Calu3 (cell line): ENCODE data around the gene EP300. TPM values are rescaled to one million over a fixed set of nuclear protein-coding genes. Genes with fewer than 3 reads are reported as not detected.

Experiments used
- BruUV-seq: library from RNA; stranded (reverse); fragments of 400-500 nt; replicated peaks from 2 replicates; lab custom pipeline; 2021; lab: Mats Ljungman, UMichigan
- CTCF ChIA-PET: fragments of 300-600 bp; sonication (Branson Sonifier 250); formaldehyde crosslinking; loops from one replicate; lab custom pipeline; 2022; ENCODE audit warnings: antibody characterized with exemption; lab: Charles Lee
- DNase-seq: peaks from one replicate; pipeline ENCODE4 v3.0.0; 2022
- H3K27ac Mint-ChIP-seq: one replicate; pipeline ENCODE4 v1.8.0; 2022; ENCODE audit warnings: mixed read lengths; ENCODE audit not compliant: unreplicated experiment
- H3K27me3 Mint-ChIP-seq: one replicate; pipeline ENCODE4 v1.8.0; 2022; ENCODE audit warnings: mixed read lengths; ENCODE audit not compliant: unreplicated experiment
- H3K36me3 Mint-ChIP-seq: one replicate; pipeline ENCODE4 v1.8.0; 2022; ENCODE audit warnings: mild to moderate bottlenecking, moderate library complexity, mixed read lengths; ENCODE audit not compliant: insufficient read depth, unreplicated experiment
- H3K4me1 Mint-ChIP-seq: one replicate; pipeline ENCODE4 v1.8.0; 2022; ENCODE audit warnings: mild to moderate bottlenecking, low read depth, mixed read lengths; ENCODE audit not compliant: unreplicated experiment
- H3K4me3 Mint-ChIP-seq: one replicate; pipeline ENCODE4 v1.8.0; 2022; ENCODE audit warnings: mild to moderate bottlenecking, low read depth, moderate library complexity, mixed read lengths; ENCODE audit not compliant: unreplicated experiment
- H3K9me3 Mint-ChIP-seq: one replicate; pipeline ENCODE4 v1.8.0; 2022; ENCODE audit warnings: low read depth, mixed read lengths; ENCODE audit not compliant: unreplicated experiment
- intact Hi-C: fragments of 100-400 bp; cut with micrococcal nuclease; formaldehyde crosslinking; loops from one replicate; pipeline ENCODE4 v1.10.0; 2022; ENCODE audit not compliant: unreplicated experiment
- total RNA-seq: library from RNA; stranded (reverse); gene quantifications from 2 replicates; pipeline ENCODE4 v1.2.3, GENCODE V29; 2022
- TF ChIP-seq, protein P1 (sequence below): fragments of 200-600 bp; IDR thresholded peaks from one replicate; pipeline ENCODE4 v1.8.0; 2022; ENCODE audit warnings: antibody characterized with exemption; ENCODE audit not compliant: unreplicated experiment

EP300 gene
- total RNA-seq, 1 experiment from 2014 or later: 71.5 TPM

DNA sequence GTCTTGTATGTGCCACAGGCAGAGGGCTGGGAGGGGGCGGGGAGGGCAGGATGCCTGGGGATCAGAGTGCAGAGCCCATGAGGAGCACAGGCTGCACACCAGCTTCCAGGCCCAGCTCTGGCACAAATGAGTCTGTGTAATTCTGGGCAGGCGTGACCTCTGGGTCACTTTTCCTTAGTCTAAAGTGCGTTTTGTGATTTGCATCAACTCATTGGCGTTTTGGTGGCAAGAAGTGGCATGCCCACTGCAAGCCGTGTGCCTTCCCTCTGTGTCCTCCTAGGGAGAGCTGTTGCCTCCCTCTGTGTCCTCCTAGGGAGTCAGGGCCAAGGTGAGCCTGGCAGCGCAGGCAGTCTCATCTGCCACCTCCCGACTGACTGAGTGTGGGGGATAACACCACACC is 131.1 kb downstream of the EP300 start:
- DNase-seq: no peak
- Mint-ChIP-seq H3K36me3 (peaks cover 47% of the 10 kb centered on the region), H3K4me1 (no peaks in the 10 kb centered on the region), H3K27me3 (no peaks in the 10 kb centered on the region), H3K4me3 (no peak overlapping the region), H3K9me3 (no peaks in the 10 kb centered on the region), H3K27ac (no peak overlapping the region)
- intact Hi-C loops: no loop called here
- no TSS peak for BruUV-seq
- CTCF ChIA-PET: interaction anchor here (0.6 kb wide), 1 partner anchor 15 kb away, joined by 6 read pairs; no protein-coding TSS in a partner anchor
- TF ChIP-seq, protein P1, sequence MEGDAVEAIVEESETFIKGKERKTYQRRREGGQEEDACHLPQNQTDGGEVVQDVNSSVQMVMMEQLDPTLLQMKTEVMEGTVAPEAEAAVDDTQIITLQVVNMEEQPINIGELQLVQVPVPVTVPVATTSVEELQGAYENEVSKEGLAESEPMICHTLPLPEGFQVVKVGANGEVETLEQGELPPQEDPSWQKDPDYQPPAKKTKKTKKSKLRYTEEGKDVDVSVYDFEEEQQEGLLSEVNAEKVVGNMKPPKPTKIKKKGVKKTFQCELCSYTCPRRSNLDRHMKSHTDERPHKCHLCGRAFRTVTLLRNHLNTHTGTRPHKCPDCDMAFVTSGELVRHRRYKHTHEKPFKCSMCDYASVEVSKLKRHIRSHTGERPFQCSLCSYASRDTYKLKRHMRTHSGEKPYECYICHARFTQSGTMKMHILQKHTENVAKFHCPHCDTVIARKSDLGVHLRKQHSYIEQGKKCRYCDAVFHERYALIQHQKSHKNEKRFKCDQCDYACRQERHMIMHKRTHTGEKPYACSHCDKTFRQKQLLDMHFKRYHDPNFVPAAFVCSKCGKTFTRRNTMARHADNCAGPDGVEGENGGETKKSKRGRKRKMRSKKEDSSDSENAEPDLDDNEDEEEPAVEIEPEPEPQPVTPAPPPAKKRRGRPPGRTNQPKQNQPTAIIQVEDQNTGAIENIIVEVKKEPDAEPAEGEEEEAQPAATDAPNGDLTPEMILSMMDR: no peak

DNA sequence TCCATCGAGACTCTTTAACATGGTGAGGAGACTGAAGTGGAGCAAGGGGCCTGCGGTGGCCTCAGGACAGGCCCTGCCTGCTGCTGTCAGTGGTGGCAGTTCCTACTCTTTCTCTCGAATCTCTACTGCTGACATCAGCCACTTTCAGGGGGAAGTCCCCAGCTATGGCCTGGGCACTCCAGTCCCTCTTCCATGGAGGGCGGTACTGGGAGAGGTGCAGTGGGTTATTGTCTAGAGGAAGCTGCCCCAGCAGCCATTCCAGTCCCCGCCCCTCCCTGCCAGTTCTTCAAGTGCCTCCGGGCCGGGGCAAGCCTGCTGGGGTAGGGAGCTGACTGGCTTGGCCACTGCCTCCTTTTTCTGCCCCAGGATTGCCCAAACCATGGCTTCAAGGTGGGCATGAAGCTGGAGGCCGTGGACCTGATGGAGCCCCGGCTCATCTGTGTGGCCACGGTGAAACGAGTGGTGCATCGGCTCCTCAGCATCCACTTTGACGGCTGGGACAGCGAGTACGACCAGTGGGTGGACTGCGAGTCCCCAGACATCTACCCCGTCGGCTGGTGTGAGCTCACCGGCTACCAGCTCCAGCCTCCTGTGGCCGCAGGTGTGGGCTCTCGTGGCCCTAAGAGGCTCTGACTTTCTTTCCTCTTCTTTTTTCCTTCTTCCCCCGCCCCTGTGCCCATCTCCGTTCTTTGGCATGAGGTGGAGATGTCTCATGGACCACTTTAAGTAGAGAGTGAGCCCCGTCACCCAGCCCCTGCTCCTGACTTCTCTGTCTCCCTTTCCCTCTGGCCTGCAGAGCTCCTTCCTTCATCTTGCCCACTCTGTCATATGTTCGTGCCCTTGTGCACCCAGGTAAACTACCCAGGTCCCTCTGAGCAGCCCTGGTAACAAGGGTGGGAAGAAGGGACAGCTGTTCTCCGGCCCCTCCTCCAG is 134.6 kb downstream of the EP300 start:
- Mint-ChIP-seq H3K27me3 (no peaks in the 10 kb centered on the region), H3K4me3 (no peak overlapping the region), H3K27ac (no peak overlapping the region), H3K9me3 (no peaks in the 10 kb centered on the region), H3K4me1 (no peaks in the 10 kb centered on the region), H3K36me3 (peaks cover 35% of the 10 kb centered on the region)
- intact Hi-C loops: no loop called here
- BruUV-seq: no TSS peak
- CTCF ChIA-PET: no interaction called here
- TF ChIP-seq, protein P1: no peak
- DNase-seq: no peak

DNA sequence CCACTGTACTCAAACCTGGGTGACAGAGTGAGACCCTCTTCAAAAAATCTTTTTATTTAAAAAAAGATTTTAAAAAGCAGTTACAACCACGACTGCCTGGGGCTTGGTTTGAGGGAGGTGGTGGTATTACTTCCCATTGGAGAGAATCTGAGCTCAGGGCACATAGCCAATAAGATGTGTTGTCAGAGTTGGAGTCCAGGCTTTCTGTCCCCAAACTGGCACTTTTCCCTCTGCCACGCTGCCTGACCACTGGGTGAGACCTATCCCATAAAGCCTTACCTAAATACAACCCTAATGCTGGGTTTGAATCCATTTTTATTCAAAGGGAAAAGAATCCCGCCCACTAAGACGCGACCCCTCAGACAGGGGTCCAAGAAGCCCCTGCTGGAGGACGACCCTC is 136.8 kb downstream of the EP300 start:
- Mint-ChIP-seq H3K4me3 (no peak overlapping the region), H3K9me3 (no peaks in the 10 kb centered on the region), H3K27ac (no peak overlapping the region)

More for the DNA sequence above, 136.8 kb downstream of the EP300 start:
- DNase-seq: no peak
- intact Hi-C loops: no loop called here
- Mint-ChIP-seq H3K36me3 (peaks cover 23% of the 10 kb centered on the region), H3K27me3 (no peaks in the 10 kb centered on the region), H3K4me1 (no peaks in the 10 kb centered on the region)
- TF ChIP-seq, protein P1: no peak
- no TSS peak for BruUV-seq
- CTCF ChIA-PET: no interaction called here

Other genes starting within 250 kb of the EP300 start
- 307 and 322 TPM in 2 replicates for gene ST13, start 236.0 kb upstream of the EP300 start, total RNA-seq
- gene XPNPEP3, start 235.4 kb upstream of the EP300 start, total RNA-seq: 33.1 and 39.9 TPM in 2 replicates
- not detected in 2 replicates for gene DNAJB7, start 230.5 kb upstream of the EP300 start, total RNA-seq
- 45.5 and 51.8 TPM in 2 replicates for gene RBX1, start 141.2 kb upstream of the EP300 start, total RNA-seq
- gene L3MBTL2, start 112.7 kb downstream of the EP300 start, total RNA-seq: 27.0 and 28.2 TPM in 2 replicates
- gene CHADL, start 148.3 kb downstream of the EP300 start, total RNA-seq: 0.73 and 1.5 TPM in 2 replicates
- gene RANGAP1, start 193.6 kb downstream of the EP300 start, total RNA-seq: 189 and 194 TPM in 2 replicates
- 53.3 and 53.5 TPM in 2 replicates for gene ZC3H7B, start 208.9 kb downstream of the EP300 start, total RNA-seq